Right cardiac atrium (tissue), 5 donors: ENCODE measurements around the gene RBM19. TPM values are rescaled to one million over a fixed set of nuclear protein-coding genes. Genes with fewer than 3 reads are reported as not detected.

Experiments used
- ATAC-seq, 2 donors: fragments of 200-7000 bp; cut with Tn5 transposase; one replicate each; pipeline versions ENCODE4 v1.8.0 to v1.9.1; 2020; ENCODE audit warnings: moderate library complexity in 2 of 2, mild to moderate bottlenecking in 1 of 2
- DNase-seq, 3 donors: peaks; one replicate each; pipeline ENCODE4 v3.0.0-alpha.2; 2020
- H3K27ac ChIP-seq: one replicate; pipeline ENCODE4 v1.5.1; 2013; ENCODE audit warnings: mild to moderate bottlenecking, low read length, control low read depth, moderate library complexity
- H3K27me3 ChIP-seq: one replicate; pipeline ENCODE4 v1.6.1; 2013; ENCODE audit not compliant: control insufficient read depth, insufficient read depth
- H3K4me1 ChIP-seq: one replicate; pipeline ENCODE4 v1.6.1; 2013; ENCODE audit warnings: low read length; ENCODE audit not compliant: control insufficient read depth, insufficient read depth
- H3K4me3 ChIP-seq: one replicate; pipeline ENCODE4 v1.5.1; 2013; ENCODE audit warnings: low read length, control low read depth
- H3K9me3 ChIP-seq: one replicate; pipeline ENCODE4 v1.6.1; 2013; ENCODE audit warnings: low read length; ENCODE audit not compliant: control insufficient read depth
- WGBS: extraction: QIAGEN DNeasy Blood & Tissue Kit; methylation state at CpG from one replicate; pipeline ENCODE4 v1.1.7; 2013; 5-methylcytosine and 5-hydroxymethylcytosine counted together
- intact Hi-C, 4 donors: fragments of 100-400 bp; cut with DNase I; formaldehyde crosslinking; loops; one replicate each; pipeline versions ENCODE4 v1.11.0 to v1.14.0; 2022 to 2023
- polyA plus RNA-seq: library from polyadenylated mRNA; stranded (reverse); fragments of 200-250 nt; gene quantifications from one replicate; pipeline ENCODE4 v1.2.3, GENCODE V29; 2013
- total RNA-seq, 4 donors: library from RNA; stranded (reverse); fragmentation: NEBNext Ultra II Directional; extraction: Animal tissue kit (Norgen Biotek cat#: 25700); gene quantifications; one replicate each; pipeline ENCODE4 v1.2.1, GENCODE V29; 2021
- donor health status: healthy with polysubstance abuse.
- donor health status: DM: no; HTN: yes; CAD: no.
- donor health status: DM: no; HTN: no; CAD: no.
- donor health status: DM: no; HTN: yes; CAD: no; lungs with severe emphysema.
- donor health status: DM: yes; HTN: yes; CAD: no.

Gene RBM19
- total and polyA plus RNA-seq, 5 donors, result 12.7 to 21.7 (median 17.1) TPM

- H3K27me3 ChIP-seq, result no peaks in the 10 kb centered on the region
- intact Hi-C loops, result no loop called here
- H3K9me3 ChIP-seq, result no peaks in the 10 kb centered on the region
- ATAC-seq (no peak), DNase-seq (no peak)
- no peak overlapping the region for H3K4me3 ChIP-seq
- H3K4me1 ChIP-seq, result no peaks in the 10 kb centered on the region
- 52% methylated on average over 10 of the region's 10 CpGs for whole genome bisulfite sequencing
- H3K27ac ChIP-seq, result no peak overlapping the region
These were observed 7.2 kb upstream of the RBM19 start for GRCh38 chr12:113973109-113973904.

- WGBS, result 91% methylated on average over 4 of the region's 4 CpGs
- DNase-seq (no peak), ATAC-seq (no peak)
- intact Hi-C loops, result no loop called here
- no peak overlapping the region for H3K4me3 ChIP-seq
- no peak overlapping the region for H3K27ac ChIP-seq
- H3K4me1 ChIP-seq, result peaks cover 5% of the 10 kb centered on the region
- no peaks in the 10 kb centered on the region for H3K27me3 ChIP-seq
- H3K9me3 ChIP-seq, result no peaks in the 10 kb centered on the region
These were observed 5.3 kb upstream of the RBM19 start for GRCh38 chr12:113971392-113971791.

GRCh38 chr12:113970211-113970610, 4.1 kb upstream of the RBM19 start:
- no peak for DNase-seq
- Histone ChIP-seq H3K27me3 (no peaks in the 10 kb centered on the region), H3K4me3 (no peak overlapping the region), H3K4me1 (peaks cover 6% of the 10 kb centered on the region), H3K27ac (no peak overlapping the region), H3K9me3 (no peaks in the 10 kb centered on the region)
- 82% methylated on average over 5 of the region's 5 CpGs for whole genome bisulfite sequencing
- intact Hi-C loops, result no loop called here
- no peak for ATAC-seq

- no peak overlapping the region for H3K4me3 ChIP-seq
- no peak for ATAC-seq
These were observed 1.2 kb upstream of the RBM19 start for GRCh38 chr12:113967368-113967767.

GRCh38 chr12:113962733-113963132, 3.4 kb downstream of the RBM19 start:
- Histone ChIP-seq H3K4me3 (no peak overlapping the region), H3K4me1 (peaks cover 6% of the 10 kb centered on the region), H3K27me3 (no peaks in the 10 kb centered on the region), H3K9me3 (no peaks in the 10 kb centered on the region), H3K27ac (no peak overlapping the region)
- intact Hi-C loops, result no loop called here
- DNase-seq (no peak), ATAC-seq (no peak)
- WGBS, result 97% methylated on average over 1 of the region's 1 CpG

More at GRCh38 chr12:113967368-113967767, 1.2 kb upstream of the RBM19 start:
- H3K27ac ChIP-seq, result no peak overlapping the region
- intact Hi-C loops, result no loop called here
- H3K9me3 ChIP-seq, result no peaks in the 10 kb centered on the region
- WGBS, result 89% methylated on average over 4 of the region's 4 CpGs
- DNase-seq, result no peak
- peaks cover 6% of the 10 kb centered on the region for H3K4me1 ChIP-seq
- H3K27me3 ChIP-seq, result no peaks in the 10 kb centered on the region

- intact Hi-C loops, result no loop called here
- WGBS, result 85% methylated on average over 16 of the region's 16 CpGs
- no peaks in the 10 kb centered on the region for H3K9me3 ChIP-seq
- no peaks in the 10 kb centered on the region for H3K27me3 ChIP-seq
- H3K4me3 ChIP-seq, result no peak overlapping the region
- DNase-seq (no peak), ATAC-seq (no peak)
- H3K27ac ChIP-seq, result no peak overlapping the region
- peaks cover 5% of the 10 kb centered on the region for H3K4me1 ChIP-seq
These were observed 4.0 kb downstream of the RBM19 start for GRCh38 chr12:113961921-113962710.

GRCh38 chr12:113960030-113960429, 6.1 kb downstream of the RBM19 start:
- no peaks in the 10 kb centered on the region for H3K4me1 ChIP-seq
- ATAC-seq (no peak), DNase-seq (no peak)
- H3K9me3 ChIP-seq, result no peaks in the 10 kb centered on the region
- H3K4me3 ChIP-seq, result no peak overlapping the region
- no peaks in the 10 kb centered on the region for H3K27me3 ChIP-seq
- H3K27ac ChIP-seq, result no peak overlapping the region
- WGBS, result 93% methylated on average over 6 of the region's 6 CpGs
- intact Hi-C loops, result no loop called here

GRCh38 chr12:113959096-113959495, 7.0 kb downstream of the RBM19 start:
- intact Hi-C loops, result no loop called here

GRCh38 chr12:113958108-113958507, 8.0 kb downstream of the RBM19 start:
- no peak for DNase-seq
- Histone ChIP-seq H3K4me3 (no peak overlapping the region), H3K27ac (no peak overlapping the region), H3K9me3 (no peaks in the 10 kb centered on the region), H3K27me3 (no peaks in the 10 kb centered on the region), H3K4me1 (no peaks in the 10 kb centered on the region)
- intact Hi-C loops, result no loop called here
- ATAC-seq, result no peak
- 82% methylated on average over 5 of the region's 5 CpGs for WGBS

More at GRCh38 chr12:113959096-113959495, 7.0 kb downstream of the RBM19 start:
- Histone ChIP-seq H3K27me3 (no peaks in the 10 kb centered on the region), H3K4me1 (no peaks in the 10 kb centered on the region), H3K4me3 (no peak overlapping the region), H3K9me3 (no peaks in the 10 kb centered on the region), H3K27ac (no peak overlapping the region)
- WGBS, result 91% methylated on average over 14 of the region's 14 CpGs
- no peak for DNase-seq
- no peak for ATAC-seq

GRCh38 chr12:113957627-113958026, 8.5 kb downstream of the RBM19 start:
- no peak overlapping the region for H3K27ac ChIP-seq
- ATAC-seq, result no peak
- WGBS, result 96% methylated on average over 17 of the region's 17 CpGs
- intact Hi-C loops, result no loop called here
- DNase-seq, result no peak
- no peak overlapping the region for H3K4me3 ChIP-seq
- no peaks in the 10 kb centered on the region for H3K27me3 ChIP-seq
- no peaks in the 10 kb centered on the region for H3K9me3 ChIP-seq
- no peaks in the 10 kb centered on the region for H3K4me1 ChIP-seq
